ENCODE measurements around the gene KAZN. TPM values are rescaled to one million over a fixed set of nuclear protein-coding genes. Genes with fewer than 3 reads are reported as not detected.

The KAZN gene
- polyA plus RNA-seq, 1 experiment, result 5.5 TPM

- TF ChIP-seq CTCF (IDR thresholded peaks at IDR 0.05; ENCODE audit: insufficient read depth, low read depth, low read length), result no peak
- no peak overlapping the region for H3K4me3 ChIP-seq (ENCODE audit: low read depth, low read length)
- peak; percentile 87 for DNase-seq (ENCODE audit: low read depth)
- H3K36me3 ChIP-seq (ENCODE audit: control insufficient read depth, insufficient read depth, low read length), result peaks cover 1% of the 10 kb centered on the region
- ChIA-PET CTCF (interaction anchor here (0.7 to 2.3 kb wide), 4 partner anchors 15 to 594 kb away, joined by 3 to 10 read pairs (median 3); no protein-coding TSS in a partner anchor), POLR2A (interaction anchor here (0.7 kb wide), 2 partner anchors 60 to 1229 kb away, joined by 3 to 4 read pairs; no protein-coding TSS in a partner anchor)
- H3K27me3 ChIP-seq (ENCODE audit: control insufficient read depth, insufficient read depth, low read length), result no peaks in the 10 kb centered on the region
Measured at GRCh38 chr1:14968251-14968851, 369.9 kb downstream of the KAZN start.

GRCh38 chr1:14969006-14969405 is 370.5 kb downstream of the KAZN start:
- Histone ChIP-seq H3K4me3 (ENCODE audit: low read depth, low read length) (no peak overlapping the region), H3K27me3 (ENCODE audit: control insufficient read depth, insufficient read depth, low read length) (no peaks in the 10 kb centered on the region), H3K36me3 (ENCODE audit: control insufficient read depth, insufficient read depth, low read length) (peaks cover 1% of the 10 kb centered on the region; the same call in 1 of the 2 replicates)
- no peak for DNase-seq (ENCODE audit: low read depth)
- POLR2A ChIA-PET, result interaction anchor here (0.7 kb wide), 1 partner anchor 59 kb away, joined by 3 read pairs; no protein-coding TSS in a partner anchor
- no peak for TF ChIP-seq CTCF (IDR thresholded peaks at IDR 0.05; ENCODE audit: insufficient read depth, low read depth, low read length)
- CTCF ChIA-PET, result interaction anchor here (0.7 to 2.3 kb wide), 4 partner anchors 15 to 593 kb away, joined by 3 to 10 read pairs (median 3); no protein-coding TSS in a partner anchor

- CTCF ChIA-PET, result interaction anchor here (0.6 to 2.3 kb wide), 2 partner anchors 47 to 57 kb away, joined by 5 to 10 read pairs; no protein-coding TSS in a partner anchor
Measured at GRCh38 chr1:14970115-14970798, 371.8 kb downstream of the KAZN start.

GRCh38 chr1:14970799-14971141 is 372.3 kb downstream of the KAZN start:
- ChIA-PET CTCF (interaction anchor here (0.8 kb wide), 1 partner anchor 57 kb away, joined by 3 read pairs; no protein-coding TSS in a partner anchor), POLR2A (no interaction called here)
- H3K27me3 ChIP-seq (ENCODE audit: control insufficient read depth, insufficient read depth, low read length), result no peaks in the 10 kb centered on the region
- H3K4me3 ChIP-seq (ENCODE audit: low read depth, low read length), result no peak overlapping the region
- DNase-seq (ENCODE audit: low read depth), result no peak
- TF ChIP-seq CTCF (IDR thresholded peaks at IDR 0.05; ENCODE audit: insufficient read depth, low read depth, low read length), result no peak
- H3K36me3 ChIP-seq (ENCODE audit: control insufficient read depth, insufficient read depth, low read length), result peaks cover 1% of the 10 kb centered on the region; the same call in 1 of the 2 replicates

More at GRCh38 chr1:14970115-14970798, 371.8 kb downstream of the KAZN start:
- POLR2A ChIA-PET, result no interaction called here
- DNase-seq (ENCODE audit: low read depth), result peak; percentile 88
- Histone ChIP-seq H3K27me3 (ENCODE audit: control insufficient read depth, insufficient read depth, low read length) (no peaks in the 10 kb centered on the region), H3K36me3 (ENCODE audit: control insufficient read depth, insufficient read depth, low read length) (peaks cover 1% of the 10 kb centered on the region; the same call in 1 of the 2 replicates), H3K4me3 (ENCODE audit: low read depth, low read length) (no peak overlapping the region)
- no peak for TF ChIP-seq CTCF (IDR thresholded peaks at IDR 0.05; ENCODE audit: insufficient read depth, low read depth, low read length)

- TF ChIP-seq CTCF (IDR thresholded peaks at IDR 0.05; ENCODE audit: insufficient read depth, low read depth, low read length), result no peak
- Histone ChIP-seq H3K4me3 (ENCODE audit: low read depth, low read length) (peak overlapping the region; percentile 11; the same call in 1 of the 2 replicates), H3K27me3 (ENCODE audit: control insufficient read depth, insufficient read depth, low read length) (no peaks in the 10 kb centered on the region), H3K36me3 (ENCODE audit: control insufficient read depth, insufficient read depth, low read length) (peaks cover 1% of the 10 kb centered on the region; the same call in 1 of the 2 replicates)
- ChIA-PET CTCF (interaction anchor here (0.8 kb wide), 1 partner anchor 57 kb away, joined by 3 read pairs; no protein-coding TSS in a partner anchor), POLR2A (interaction anchor here (0.6 kb wide), 4 partner anchors 11 to 59 kb away, joined by 3 to 7 read pairs (median 4); no protein-coding TSS in a partner anchor)
- DNase-seq (ENCODE audit: low read depth), result no peak
Measured at GRCh38 chr1:14971221-14971620, 372.7 kb downstream of the KAZN start.

Measured in BJ (cell line).